ENCODE data around the gene CNGB1.

- no peak for TF ChIP-seq CTCF (optimal IDR thresholded peaks at IDR 0.05 in 1 of 3, IDR thresholded peaks at IDR 0.05 in 1 of 3, conservative IDR thresholded peaks at IDR 0.05 in 1 of 3; ENCODE audit: extremely low read depth in 1 of 3, insufficient read depth in 2 of 3, low read length in 3 of 3)
- TF ChIP-seq EZH2 (IDR thresholded peaks at IDR 0.05; ENCODE audit: low read length): no peak
Observed at GRCh38 chr16:57950382-57950781, 20.5 kb downstream of the CNGB1 start.

Data from keratinocyte (primary cell).